Right renal pelvis (tissue), 4 donors: ENCODE results near the gene PDAP1. TPM values are rescaled to one million over a fixed set of nuclear protein-coding genes. Genes with fewer than 3 reads are reported as not detected.
"Not testable (repeated sequence)": the region's sequence is repeated elsewhere in the genome, so short reads cannot be mapped to it uniquely, and the experiment has no call there.

ENCODE experiments used
- DNase-seq, 4 donors: peaks; one replicate each; pipeline ENCODE4 v3.0.0-alpha.2; 2013; ENCODE audit warnings: low read depth in 4 of 4, low spot score in 3 of 4, missing footprints in 1 of 4
- polyA plus RNA-seq, 4 donors: library from polyadenylated mRNA; unstranded; fragments of 120-200 nt; gene quantifications; one replicate each; pipeline ENCODE4 v1.2.1, GENCODE V29; 2013; ENCODE audit not compliant: insufficient read length in 4 of 4

PDAP1 gene
- 100 to 1,000 TPM; 132 to 154 (median 134) TPM for polyA plus RNA-seq

- DNase-seq = peak; percentile 86 to 98 (median 88)
These were observed at the start of gene PDAP1, which contains the start of gene BUD31 for GRCh38 chr7:99408379-99409191. PDAP1 (minus strand) TSS chr7:99408597; CDS start chr7:99408548, 49 bp downstream. BUD31 (plus strand) TSS chr7:99408969; CDS start chr7:99411093, 2,124 bp downstream.

GRCh38 chr7:99457650-99458493 is 49.5 kb upstream of the PDAP1 start:
- no peak for DNase-seq

GRCh38 chr7:99457050-99457649 is 48.8 kb upstream of the PDAP1 start:
- DNase-seq = no peak

GRCh38 chr7:99456288-99456687 is 47.9 kb upstream of the PDAP1 start:
- DNase-seq = no peak

- DNase-seq = no peak
These were observed 47.5 kb upstream of the PDAP1 start for GRCh38 chr7:99455874-99456273.

- DNase-seq = no peak
These were observed 44.7 kb upstream of the PDAP1 start for GRCh38 chr7:99453105-99453504.

GRCh38 chr7:99452541-99452940 is 44.1 kb upstream of the PDAP1 start:
- no peak for DNase-seq

- no peak for DNase-seq
These were observed 43.5 kb upstream of the PDAP1 start for GRCh38 chr7:99451936-99452335.

GRCh38 chr7:99449326-99449725 is 40.9 kb upstream of the PDAP1 start:
- no peak for DNase-seq

- no peak for DNase-seq
These were observed 40.5 kb upstream of the PDAP1 start for GRCh38 chr7:99448855-99449254.

- no peak for DNase-seq
These were observed 39.5 kb upstream of the PDAP1 start for GRCh38 chr7:99447943-99448342.

- DNase-seq = no peak
These were observed 37.7 kb upstream of the PDAP1 start for GRCh38 chr7:99446096-99446495.

- DNase-seq = no peak
These were observed 31.8 kb upstream of the PDAP1 start for GRCh38 chr7:99440195-99440594.

GRCh38 chr7:99438573-99439480 is 30.4 kb upstream of the PDAP1 start, which contains the start of the genes CPSF4 and PTCD1:
CPSF4 (plus strand) TSS chr7:99438943; CDS start chr7:99439083, 140 bp downstream.
PTCD1 (minus strand) TSS chr7:99438798; CDS start chr7:99435242, 3,556 bp downstream.
- peak; percentile 87 to 90 (median 89) for DNase-seq

GRCh38 chr7:99437946-99438572 is 29.7 kb upstream of the PDAP1 start:
- DNase-seq = no peak

- no peak for DNase-seq
These were observed 24.8 kb upstream of the PDAP1 start for GRCh38 chr7:99433158-99433557.

GRCh38 chr7:99431756-99432540 is 23.6 kb upstream of the PDAP1 start:
- DNase-seq = not testable (repeated sequence)

- no peak for DNase-seq
These were observed 21.4 kb upstream of the PDAP1 start for GRCh38 chr7:99429756-99430155.
